GM23248 (cell line): ENCODE measurements around the gene STX8.

Source experiments
- EZH2 ChIP-seq: fragments of 200-600 bp; sonication (generic); IDR thresholded peaks from 2 replicates; pipeline ENCODE4 v1.6.1; 2018; ENCODE audit warnings: antibody characterized with exemption, mild to moderate bottlenecking; ENCODE audit not compliant: insufficient read depth, poor library complexity, severe bottlenecking
- EZH2phosphoT487 ChIP-seq: fragments of 200-600 bp; sonication (generic); IDR thresholded peaks from 2 replicates; pipeline ENCODE4 v1.6.1; 2018; ENCODE audit warnings: antibody characterized with exemption, moderate library complexity, mild to moderate bottlenecking, low read depth; ENCODE audit not compliant: insufficient read depth

DNA sequence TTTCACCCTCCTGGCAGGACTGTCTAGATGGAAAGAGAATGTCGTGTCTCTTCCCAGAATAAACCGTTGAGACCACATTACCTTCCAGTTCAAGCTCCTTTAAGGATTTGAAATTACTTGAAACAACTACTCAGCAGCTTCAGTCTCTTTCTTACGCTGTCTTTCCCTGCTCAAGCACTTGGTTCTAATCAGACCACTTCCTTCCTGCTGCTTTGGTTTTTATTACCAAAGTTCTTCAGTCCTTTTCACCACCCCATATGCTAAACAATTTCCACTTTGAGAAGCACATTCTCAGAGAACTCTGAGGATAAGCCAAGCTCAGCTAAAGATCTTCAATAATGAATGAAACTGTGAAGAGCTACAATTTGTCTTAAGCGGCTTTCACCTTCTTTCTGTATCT, 105.4 kb downstream of the STX8 start:
- no peak for TF ChIP-seq EZH2phosphoT487
- no peak for TF ChIP-seq EZH2
